Measurements from ENCODE around the gene BLM. TPM values are rescaled to one million over a fixed set of nuclear protein-coding genes. Genes with fewer than 3 reads are reported as not detected.

Gene BLM
- total and polyA plus RNA-seq, 2 of the 4 experiments (the other 2 are of a cell fraction), result 2.5 to 6.5 TPM

DNA sequence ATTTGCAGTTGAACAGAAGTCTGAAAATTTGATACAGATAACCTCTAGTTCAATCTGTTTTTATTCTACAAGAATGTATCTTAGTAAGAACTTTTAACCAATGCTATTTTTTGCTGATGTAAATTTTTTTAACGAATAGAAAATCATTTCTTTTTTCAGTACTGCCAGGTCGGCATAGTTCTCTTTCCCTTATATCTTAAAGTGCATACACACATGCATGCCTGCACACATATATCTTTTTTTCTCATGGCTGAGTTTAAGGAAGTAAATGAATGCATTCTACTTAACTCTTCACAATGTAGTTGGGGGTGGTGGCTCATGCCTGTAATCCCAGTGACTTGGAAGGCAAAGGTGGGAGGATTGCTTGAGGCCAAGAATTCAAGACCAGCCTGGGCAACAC, 48.4 kb downstream of the BLM start:
- Histone ChIP-seq H3K9ac (ENCODE audit: low read depth, low read length) (no peak overlapping the region), H3K27me3 (ENCODE audit: control insufficient read depth, insufficient read depth, low read length) (no peaks in the 10 kb centered on the region), H2BK120ac (ENCODE audit: low read depth, low read length) (no peak overlapping the region), H3K4ac (ENCODE audit: low read depth, low read length) (no peak overlapping the region), H2BK15ac (ENCODE audit: low read depth, low read length) (no peak overlapping the region), H2BK20ac (ENCODE audit: low read depth, low read length) (no peak overlapping the region), H3K4me3 (ENCODE audit: insufficient read depth, low read depth, low read length) (no peak overlapping the region), H3K4me2 (ENCODE audit: low read depth, low read length) (no peak overlapping the region), H3K23ac (ENCODE audit: low read depth, low read length) (no peak overlapping the region), H3K4me1 (ENCODE audit: control insufficient read depth, insufficient read depth, low read length) (peaks cover 2% of the 10 kb centered on the region), H3K27ac (ENCODE audit: insufficient read depth, low read length) (no peak overlapping the region), H3K9me3 (ENCODE audit: control insufficient read depth, insufficient read depth, low read length) (no peaks in the 10 kb centered on the region), H3K56ac (ENCODE audit: extremely low read depth, insufficient read depth, low read length) (no peak overlapping the region), H4K91ac (ENCODE audit: insufficient read depth, low read depth, low read length) (no peak overlapping the region), H3K36me3 (ENCODE audit: control insufficient read depth, insufficient read depth, low read length) (no peaks in the 10 kb centered on the region), H3K14ac (replicated peaks; ENCODE audit: low read depth, low read length) (no peak overlapping the region), H3K9me1 (ENCODE audit: insufficient read depth, low read length) (no peaks in the 10 kb centered on the region), H2AK5ac (ENCODE audit: low read depth, low read length) (no peak overlapping the region), H2AFZ (replicated peaks; ENCODE audit: low read length, poor library complexity) (no peak overlapping the region), H4K8ac (ENCODE audit: low read depth in 2 of 2, low read length in 2 of 2) (no peak overlapping the region), H2BK5ac (ENCODE audit: low read depth, low read length, poor library complexity, severe bottlenecking) (no peak overlapping the region), H4K20me1 (ENCODE audit: insufficient read depth, low read length) (no peaks in the 10 kb centered on the region), H3K18ac (ENCODE audit: low read depth, low read length) (no peak overlapping the region), H3K79me1 (ENCODE audit: low read depth in 1 of 2, low read length in 2 of 2) (no peaks in the 10 kb centered on the region), H2AK9ac (replicated peaks; ENCODE audit: low read depth, low read length, poor library complexity) (no peak overlapping the region), H4K5ac (ENCODE audit: low read depth, low read length) (no peak overlapping the region)
- in situ Hi-C loops (cut with MboI; ENCODE audit: low sequenced_read_pairs), result no loop called here
- dilution Hi-C loops (cut with HindIII; ENCODE audit: low sequenced_read_pairs, unreplicated experiment), result no loop called here
- no TSS peak for BruUV-seq (replicated peaks)
- POLR2A ChIA-PET (ENCODE audit: unreplicated experiment), result no interaction called here
- intact Hi-C loops (cut with micrococcal nuclease), result no loop called here
- no CpG with 5 or more reads among the region's 2 CpGs for WGBS, 2 experiments (ENCODE audit: extremely low coverage in 2 of 2, insufficient read length in 1 of 2)
- peak; percentile 54 for TF ChIP-seq MAFK (IDR thresholded peaks at IDR 0.05; ENCODE audit: low read depth, low read length)
- no peak for TF ChIP-seq FOS (IDR thresholded peaks at IDR 0.05; ENCODE audit: low read depth, low read length)
- no peak for DNase-seq
- CTCF ChIA-PET, result no interaction called here
- ATAC-seq (ENCODE audit: low read depth), result no peak
